CD4-positive, alpha-beta T cell (primary cell): ENCODE measurements around the gene SYT14. TPM values are rescaled to one million over a fixed set of nuclear protein-coding genes. Genes with fewer than 3 reads are reported as not detected.
"Not testable (repeated sequence)": the region's sequence is repeated elsewhere in the genome, so short reads cannot be mapped to it uniquely, and the experiment has no call there.

ENCODE experiments used
- ATAC-seq: fragments of 200-7000 bp; cut with Tn5 transposase; one replicate; pipeline ENCODE4 v1.10.0; 2022; ENCODE audit warnings: mild to moderate bottlenecking; ENCODE audit not compliant: poor library complexity
- CTCF ChIA-PET: fragments of 350-600 bp; sonication (Branson Sonifier 250); formaldehyde crosslinking; loops from one replicate; lab custom pipeline; 2021; ENCODE audit warnings: antibody characterized with exemption, inconsistent platforms; lab: Charles Lee
- POLR2A ChIA-PET: fragments of 350-600 bp; sonication (Branson Sonifier 250); formaldehyde crosslinking; loops from one replicate; lab custom pipeline; 2021; ENCODE audit warnings: antibody characterized with exemption, inconsistent platforms; lab: Charles Lee
- DNase-seq, 14 experiments: peaks; one replicate each; pipeline ENCODE4 v3.0.0-alpha.2; 2013 to 2020; ENCODE audit warnings: mixed read lengths in 2 of 14
- H3K27ac ChIP-seq, 2 donors: one replicate each; pipeline versions ENCODE4 v1.5.1 to v1.7.0; 2013; ENCODE audit warnings: low read length in 2 of 2, low read depth in 1 of 2, mild to moderate bottlenecking in 1 of 2
- H3K27me3 ChIP-seq, 2 experiments: 1 replicate in 1 of 2; 2 replicates in 1 of 2; pipeline versions ENCODE4 v1.6.1 to v1.7.0; 2013; ENCODE audit warnings: low read length in 2 of 2, control low read depth in 1 of 2, mild to moderate bottlenecking in 1 of 2, moderate library complexity in 1 of 2; ENCODE audit not compliant: insufficient read depth in 2 of 2, control insufficient read depth in 1 of 2
- H3K36me3 ChIP-seq: one replicate; pipeline ENCODE4 v1.6.1; 2013; ENCODE audit warnings: low read length, control low read depth; ENCODE audit not compliant: insufficient read depth
- H3K4me1 ChIP-seq: one replicate; pipeline ENCODE4 v1.6.1; 2013; ENCODE audit warnings: low read length, control low read depth; ENCODE audit not compliant: insufficient read depth
- H3K4me3 ChIP-seq: one replicate; pipeline ENCODE4 v1.5.1; 2013; ENCODE audit warnings: mild to moderate bottlenecking, low read length, moderate library complexity
- H3K9me3 ChIP-seq, 2 experiments: 1 replicate in 1 of 2; 2 replicates in 1 of 2; pipeline versions ENCODE4 v1.6.1 to v1.7.0; 2013; ENCODE audit warnings: low read length in 2 of 2, mild to moderate bottlenecking in 2 of 2, control low read depth in 1 of 2, moderate library complexity in 1 of 2; ENCODE audit not compliant: control insufficient read depth in 1 of 2, insufficient read depth in 1 of 2
- H3K27ac Mint-ChIP-seq: one replicate; pipeline ENCODE4 v1.8.0; 2020; ENCODE audit warnings: mixed read lengths
- H3K27me3 Mint-ChIP-seq: one replicate; pipeline ENCODE4 v1.8.0; 2021; ENCODE audit warnings: mixed read lengths
- H3K36me3 Mint-ChIP-seq: one replicate; pipeline ENCODE4 v1.8.0; 2021; ENCODE audit warnings: low read depth, mixed read lengths
- H3K4me1 Mint-ChIP-seq: one replicate; pipeline ENCODE4 v1.8.0; 2021; ENCODE audit warnings: low read depth, mixed read lengths
- H3K4me3 Mint-ChIP-seq: one replicate; pipeline ENCODE4 v1.8.0; 2020; ENCODE audit warnings: mild to moderate bottlenecking, mixed read lengths
- H3K9me3 Mint-ChIP-seq: one replicate; pipeline ENCODE4 v1.8.0; 2020; ENCODE audit warnings: mixed read lengths
- CTCF ChIP-seq: fragments of 200-600 bp; IDR thresholded peaks from one replicate; pipeline ENCODE4 v1.8.0; 2022; ENCODE audit warnings: antibody characterized with exemption, mild to moderate bottlenecking
- intact Hi-C, 2 experiments: fragments of 100-400 bp; cut with DNase I in 1 of 2; cut with micrococcal nuclease in 1 of 2; formaldehyde crosslinking; loops; one replicate each; pipeline versions ENCODE4 v1.15.1 to v1.9.0; 2023 to 2025; cut with DNase I, micrococcal nuclease
- total RNA-seq, 174 experiments: library from RNA in 2 of 174; stranded (reverse) in 2 of 174; gene quantifications; one replicate each; pipeline ENCODE4 v1.2.3 and lab custom pipeline; 2021 to 2026

Gene SYT14
- total RNA-seq, 2 experiments from 2014 or later, result not detected

GRCh38 chr1:210174133-210174532, 236.1 kb downstream of the SYT14 start:
- DNase-seq, result no peak
- Mint-ChIP-seq H3K4me3 (no peak overlapping the region), H3K9me3 (no peaks in the 10 kb centered on the region), H3K27ac (no peak overlapping the region), H3K27me3 (peaks cover 32% of the 10 kb centered on the region), H3K36me3 (no peaks in the 10 kb centered on the region), H3K4me1 (no peaks in the 10 kb centered on the region)
- no peak for ATAC-seq
- H3K27ac ChIP-seq, result no peak overlapping the region
- POLR2A ChIA-PET, result no interaction called here
- no peaks in the 10 kb centered on the region for H3K9me3 ChIP-seq
- no peak overlapping the region for H3K4me3 ChIP-seq
- no peaks in the 10 kb centered on the region for H3K4me1 ChIP-seq
- intact Hi-C loops, result no loop called here
- H3K27me3 ChIP-seq, result no peaks in the 10 kb centered on the region
- no peak for TF ChIP-seq CTCF
- H3K36me3 ChIP-seq, result no peaks in the 10 kb centered on the region
- CTCF ChIA-PET, result interaction anchor here (0.6 kb wide), 1 partner anchor 143 kb away, joined by 4 read pairs; no protein-coding TSS in a partner anchor

- H3K9me3 ChIP-seq, result no peaks in the 10 kb centered on the region
- H3K4me3 ChIP-seq, result no peak overlapping the region
- no peak overlapping the region for H3K27ac ChIP-seq
- H3K27me3 ChIP-seq, result no peaks in the 10 kb centered on the region
- Mint-ChIP-seq H3K4me1 (no peaks in the 10 kb centered on the region), H3K27ac (no peak overlapping the region), H3K4me3 (no peak overlapping the region), H3K27me3 (peaks cover 13% of the 10 kb centered on the region), H3K9me3 (no peaks in the 10 kb centered on the region), H3K36me3 (no peaks in the 10 kb centered on the region)
- DNase-seq (no peak), ATAC-seq (no peak)
- H3K36me3 ChIP-seq, result no peaks in the 10 kb centered on the region
- ChIA-PET CTCF (no interaction called here), POLR2A (no interaction called here)
- intact Hi-C loops, result no loop called here
- no peaks in the 10 kb centered on the region for H3K4me1 ChIP-seq
- TF ChIP-seq CTCF, result no peak
Measured at GRCh38 chr1:210185063-210185462, 247.0 kb downstream of the SYT14 start.

GRCh38 chr1:210187849-210188606, 250.0 kb downstream of the SYT14 start:
- H3K27me3 Mint-ChIP-seq, DNase-seq, H3K9me3 Mint-ChIP-seq: not testable (repeated sequence)

GRCh38 chr1:210189426-210189825, 251.4 kb downstream of the SYT14 start:
- Histone ChIP-seq H3K4me3 (no peak overlapping the region), H3K36me3 (no peaks in the 10 kb centered on the region), H3K9me3 (no peaks in the 10 kb centered on the region), H3K4me1 (no peaks in the 10 kb centered on the region), H3K27ac (no peak overlapping the region), H3K27me3 (peaks cover 0 to 6% of the 10 kb centered on the region in 2 experiments)
- H3K4me3 Mint-ChIP-seq, result no peak overlapping the region
- no peaks in the 10 kb centered on the region for H3K9me3 Mint-ChIP-seq
- no peaks in the 10 kb centered on the region for H3K36me3 Mint-ChIP-seq
- no peak overlapping the region for H3K27ac Mint-ChIP-seq
- no peaks in the 10 kb centered on the region for H3K27me3 Mint-ChIP-seq
- POLR2A ChIA-PET, result no interaction called here
- H3K4me1 Mint-ChIP-seq, result no peaks in the 10 kb centered on the region
- CTCF ChIA-PET, result no interaction called here
- ATAC-seq, result no peak
- intact Hi-C loops, result no loop called here
- no peak for TF ChIP-seq CTCF
- DNase-seq, result no peak

More at GRCh38 chr1:210187849-210188606, 250.0 kb downstream of the SYT14 start:
- H3K4me1 ChIP-seq, H3K4me1 Mint-ChIP-seq, H3K36me3 ChIP-seq, POLR2A ChIA-PET, H3K27ac Mint-ChIP-seq, H3K4me3 ChIP-seq, H3K27ac ChIP-seq, CTCF ChIA-PET, intact Hi-C loops, H3K36me3 Mint-ChIP-seq, H3K27me3 ChIP-seq, H3K9me3 ChIP-seq, H3K4me3 Mint-ChIP-seq, ATAC-seq: not testable (repeated sequence)
